Hematopoietic multipotent progenitor cell treated with erythropoietin and hydrocortisone succinate and interleukin-3 and kit ligand, for 15 days (in vitro differentiated cells): ENCODE data around the gene RNASE11.
"Not testable (repeated sequence)": the region's sequence is repeated elsewhere in the genome, so short reads cannot be mapped to it uniquely, and the experiment has no call there.

ENCODE experiments used
- DNase-seq: peaks from one replicate; pipeline ENCODE4 v3.0.0-alpha.2; 2015; ENCODE audit warnings: low spot score

The RNASE11 gene

DNA sequence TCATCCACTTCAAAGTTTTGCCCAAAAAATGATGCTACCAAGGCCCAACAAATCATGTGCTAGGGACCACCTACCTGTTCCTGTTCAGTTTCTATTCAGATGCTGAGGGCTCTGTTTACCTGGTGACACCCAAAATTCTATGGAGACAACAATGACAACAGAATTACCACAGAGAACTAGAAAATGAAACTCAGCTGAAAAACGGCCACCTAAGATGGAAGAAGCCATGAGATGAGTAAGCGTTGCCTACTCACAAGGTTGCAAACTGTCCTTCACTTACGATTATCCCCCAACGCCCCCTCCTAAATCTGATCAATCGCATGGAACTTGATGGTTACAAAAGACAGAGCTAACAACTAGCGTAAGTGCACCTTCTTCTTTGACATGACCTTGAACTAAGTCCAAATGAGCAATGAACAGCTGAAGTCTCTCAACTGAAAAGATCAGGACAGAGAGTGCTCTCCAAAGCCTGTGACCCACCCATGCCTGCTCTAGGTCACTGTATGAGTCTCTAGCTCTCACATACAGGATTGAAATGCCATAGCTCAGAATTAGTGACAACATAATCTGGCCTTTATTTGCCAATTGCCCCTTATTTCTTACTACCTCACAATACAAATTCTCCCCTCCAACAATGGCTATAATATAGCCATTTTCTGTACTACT is at the start of gene RNASE11:
RNASE11 (minus strand) TSS at position 513 of the 666 bp plus-strand sequence.
- no peak for DNase-seq

DNA sequence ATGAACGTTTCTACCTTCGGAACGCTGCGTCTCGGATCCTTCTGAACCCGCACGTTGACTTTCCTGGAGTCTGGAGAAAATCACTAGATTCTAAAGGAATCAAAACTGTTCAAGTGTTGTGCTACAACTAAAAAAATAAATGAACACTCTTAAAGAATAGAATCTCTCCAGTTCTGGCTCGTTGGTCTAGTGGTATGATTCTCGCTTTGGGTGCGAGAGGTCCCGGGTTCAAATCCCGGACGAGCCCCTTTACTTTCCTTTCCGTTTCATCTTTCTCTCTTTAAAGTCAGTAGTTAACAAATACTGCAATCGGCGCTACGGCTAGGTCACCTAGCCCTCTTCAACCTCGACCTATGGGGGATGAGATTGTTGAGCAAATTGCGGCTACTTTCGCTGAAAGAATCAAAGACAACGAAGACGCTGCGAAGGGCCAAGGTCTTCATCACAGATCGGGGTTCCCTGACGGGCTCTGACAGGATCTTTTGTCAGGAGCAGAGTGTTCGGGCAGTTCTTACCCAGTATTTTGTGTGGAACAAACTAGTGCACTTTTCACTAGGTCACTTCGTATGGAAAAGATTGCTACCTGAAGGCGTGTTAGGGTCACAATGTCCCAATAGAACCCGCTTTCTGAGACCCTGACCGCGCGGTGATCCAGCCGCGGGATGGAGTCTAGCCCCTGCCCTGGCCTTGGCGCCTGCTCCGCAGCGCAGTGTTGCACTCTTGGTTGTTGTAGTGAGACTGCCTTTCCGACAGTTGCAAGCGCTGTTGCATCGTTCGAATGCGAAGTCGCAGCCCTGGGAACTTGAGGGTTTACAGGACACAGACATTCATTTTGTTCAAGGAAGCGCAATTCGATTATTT is 45.3 kb upstream of the RNASE11 start:
- DNase-seq: no peak

DNA sequence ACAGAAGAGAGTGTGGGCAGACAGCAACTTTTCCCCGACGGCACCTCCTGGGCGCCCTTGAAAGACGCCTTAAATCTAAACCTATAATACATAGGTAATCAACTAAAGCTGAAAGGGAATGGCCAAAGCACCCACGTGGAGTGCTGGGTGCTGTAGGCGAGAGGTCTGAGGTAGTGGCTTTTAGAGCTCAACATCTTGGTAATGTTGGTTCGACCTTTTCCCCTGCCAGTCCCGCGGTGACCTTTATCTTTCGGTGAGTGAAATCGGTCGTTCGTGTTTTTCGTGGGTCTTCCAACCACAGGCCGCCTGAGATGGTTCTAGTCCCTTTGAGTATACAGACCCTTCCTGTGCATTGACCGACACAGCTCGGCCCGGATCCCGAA is 44.6 kb upstream of the RNASE11 start:
- no peak for DNase-seq

DNA sequence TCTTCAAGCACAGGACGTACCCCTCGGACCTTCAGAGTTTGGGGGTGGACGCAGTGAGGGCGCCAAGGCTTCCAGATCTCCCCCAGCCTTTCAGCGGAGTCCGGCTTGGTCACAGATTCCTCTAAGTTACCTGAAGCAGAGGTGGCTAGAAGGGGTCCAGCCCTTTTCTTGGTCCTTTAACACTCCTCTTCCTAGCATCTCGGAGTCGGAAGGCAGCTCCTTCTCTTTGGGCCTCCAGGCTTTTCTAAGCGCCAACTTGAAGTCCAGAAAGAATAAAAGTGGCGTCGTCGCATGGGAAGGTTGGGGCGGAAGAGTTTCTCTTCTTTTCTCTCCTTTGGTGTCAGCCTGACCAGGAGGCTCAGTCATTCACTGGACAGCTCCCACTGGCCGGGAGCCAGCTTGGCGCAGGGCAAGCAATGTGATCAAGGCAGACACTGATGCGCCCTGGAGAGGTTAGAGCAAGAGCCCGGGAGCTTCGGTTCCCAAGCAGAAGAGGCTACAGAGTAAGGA is 44.1 kb upstream of the RNASE11 start:
- DNase-seq: no peak

DNA sequence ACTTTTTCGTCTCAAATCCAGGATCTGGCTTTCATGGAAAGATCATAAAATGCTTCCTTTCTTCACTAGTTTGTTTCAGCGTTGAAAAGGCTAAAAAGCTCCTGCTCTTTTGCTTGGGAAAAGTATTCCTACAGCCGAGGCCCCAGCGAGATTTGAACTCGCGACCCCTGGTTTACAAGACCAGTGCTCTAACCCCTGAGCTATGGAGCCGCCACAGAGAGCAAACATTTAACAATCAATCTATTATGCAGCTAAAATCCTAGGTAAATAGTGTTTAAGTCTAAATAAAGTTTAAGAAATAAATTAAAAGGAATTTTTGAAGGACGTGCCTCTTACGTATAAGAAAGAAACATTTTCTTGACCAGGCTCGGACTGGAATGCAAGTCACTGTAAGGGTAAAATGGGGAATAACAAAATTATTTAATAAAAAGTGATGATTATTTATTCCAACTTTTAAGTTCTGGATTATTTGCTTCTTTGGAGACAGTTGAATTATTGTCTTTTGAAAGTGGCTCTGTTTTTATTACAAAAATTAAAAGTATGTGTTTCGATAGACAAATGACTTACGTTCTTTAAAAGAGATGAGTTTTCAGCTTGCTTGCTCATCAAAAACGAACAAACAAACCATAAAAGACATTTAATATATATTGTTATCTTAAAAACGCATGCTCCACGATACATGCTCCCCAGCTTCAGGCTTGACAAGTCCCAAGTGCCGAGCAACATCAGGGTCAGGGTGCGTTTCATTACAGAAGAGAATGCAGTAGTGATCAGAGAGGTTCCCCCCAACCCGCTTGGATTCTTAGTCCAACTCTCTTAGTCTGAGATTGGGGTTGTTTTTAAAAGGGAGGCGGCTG is 43.5 kb upstream of the RNASE11 start:
- DNase-seq: no peak

DNA sequence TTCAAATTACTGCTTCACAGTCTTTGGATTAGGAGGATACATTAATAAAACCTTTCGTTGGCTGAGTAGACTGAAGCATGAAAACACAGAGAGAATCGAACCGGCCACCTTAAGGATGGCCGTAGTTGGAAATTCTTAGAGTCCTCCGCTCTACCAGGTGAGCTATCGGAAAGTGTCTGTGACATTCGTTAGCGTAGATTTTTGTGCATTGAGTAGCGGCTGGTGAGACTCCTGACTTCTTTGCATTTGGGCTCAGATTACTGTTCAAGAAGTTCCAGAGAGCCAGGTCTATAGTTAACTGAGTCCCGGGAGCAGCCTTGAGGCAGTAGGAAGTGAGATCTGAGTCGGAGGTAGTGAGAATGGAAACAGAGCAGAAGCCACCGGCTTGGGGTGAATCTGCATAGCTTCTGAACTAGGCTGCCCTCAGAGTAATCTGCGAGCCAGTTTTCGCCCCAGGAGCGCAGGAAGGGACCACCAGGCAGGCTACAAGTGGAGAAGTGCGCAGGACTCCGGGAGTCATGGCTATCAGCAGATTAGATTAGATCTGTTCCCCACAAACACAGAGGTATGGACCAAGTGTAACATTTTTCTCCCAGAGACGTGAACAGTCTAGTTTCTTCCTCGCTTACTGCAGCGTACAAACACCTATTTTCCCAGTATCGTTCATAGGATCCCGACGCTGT is 42.7 kb upstream of the RNASE11 start:
- DNase-seq: no peak

DNA sequence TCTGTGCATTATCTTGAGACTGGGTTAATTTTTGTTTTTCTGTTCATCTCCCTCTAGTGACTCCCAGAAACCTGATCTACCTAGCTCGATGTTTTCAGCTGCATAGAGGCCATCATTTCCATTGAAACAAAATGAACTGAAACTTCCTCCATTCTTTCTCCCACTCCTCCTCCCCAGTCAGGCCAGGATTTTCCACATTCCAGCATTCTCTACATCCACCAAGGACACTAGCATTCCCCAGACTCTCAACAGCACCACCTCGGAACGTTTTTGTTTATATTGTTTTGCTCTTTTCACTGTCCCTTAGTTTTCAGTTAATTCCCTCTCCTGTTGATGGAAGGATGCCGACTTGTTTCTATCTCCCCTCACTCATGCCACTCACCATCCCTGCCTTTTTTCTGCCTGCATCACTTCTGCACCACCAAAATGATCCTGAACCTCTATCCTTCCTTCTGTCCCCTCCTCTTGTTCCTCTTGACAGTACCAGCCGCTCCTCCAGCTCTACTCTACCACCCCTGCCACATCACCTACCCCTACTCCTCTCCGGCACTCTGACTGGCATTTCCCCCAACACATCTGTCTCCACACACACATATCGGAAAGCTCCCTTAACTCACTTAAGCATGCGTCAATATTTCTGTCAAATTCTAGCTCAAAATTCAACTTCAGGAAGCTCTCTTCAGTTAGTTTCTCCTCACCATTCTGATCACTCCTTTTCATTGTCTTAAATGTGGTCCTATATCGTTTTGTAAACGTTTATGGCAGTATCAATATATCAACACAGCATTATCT is 40.5 kb upstream of the RNASE11 start:
- no peak for DNase-seq

DNA sequence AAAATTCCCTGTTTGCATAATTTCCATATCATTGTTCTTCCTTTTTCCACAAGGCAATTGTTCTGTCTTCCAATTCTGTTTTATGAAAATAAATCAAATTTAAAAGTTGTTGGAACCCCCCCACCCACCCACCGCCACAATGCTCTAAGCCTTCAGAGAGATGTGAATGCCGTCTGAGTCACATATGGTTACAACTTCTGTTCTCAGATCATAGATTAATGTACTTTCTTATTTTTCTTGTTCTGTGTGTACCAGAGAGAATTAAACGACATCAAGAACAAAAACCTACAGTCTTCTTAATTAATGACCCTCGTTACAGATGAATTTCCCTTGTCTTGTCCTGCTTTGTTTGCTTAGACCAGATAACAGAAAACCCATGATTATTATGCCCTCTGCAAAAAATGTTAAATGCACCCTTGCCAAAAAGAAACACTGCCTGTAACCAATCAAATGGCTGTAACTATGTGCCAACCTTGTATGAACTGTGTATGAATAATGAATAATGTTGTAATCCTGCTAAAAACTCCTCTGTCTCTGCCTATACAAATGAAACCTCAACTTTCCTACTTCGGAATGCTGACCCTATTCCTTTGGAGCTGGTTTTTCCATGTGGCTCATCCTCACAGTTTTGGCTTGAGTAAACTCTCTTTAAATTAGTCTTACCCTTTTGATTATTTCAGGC is 39.7 kb upstream of the RNASE11 start:
- no peak for DNase-seq

DNA sequence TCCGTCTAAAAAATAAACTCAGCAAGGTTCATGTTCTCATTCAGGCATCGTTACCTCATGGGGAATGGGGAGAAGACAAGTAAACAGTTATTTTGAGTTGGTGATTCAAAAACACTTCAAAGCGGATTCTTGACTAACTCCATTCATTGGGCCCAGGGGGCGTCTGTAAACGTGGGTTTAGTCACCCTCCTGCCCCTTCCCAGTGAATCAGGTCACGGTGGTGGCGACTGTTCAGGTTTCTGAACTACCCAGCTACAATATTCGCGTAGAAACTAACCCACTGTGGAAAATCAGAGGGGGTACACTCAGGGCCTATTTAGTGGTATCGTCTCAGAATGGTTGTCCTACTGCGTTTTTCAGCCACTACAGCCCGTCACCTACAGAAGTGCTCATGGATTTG is 38.5 kb upstream of the RNASE11 start:
- no peak for DNase-seq

DNA sequence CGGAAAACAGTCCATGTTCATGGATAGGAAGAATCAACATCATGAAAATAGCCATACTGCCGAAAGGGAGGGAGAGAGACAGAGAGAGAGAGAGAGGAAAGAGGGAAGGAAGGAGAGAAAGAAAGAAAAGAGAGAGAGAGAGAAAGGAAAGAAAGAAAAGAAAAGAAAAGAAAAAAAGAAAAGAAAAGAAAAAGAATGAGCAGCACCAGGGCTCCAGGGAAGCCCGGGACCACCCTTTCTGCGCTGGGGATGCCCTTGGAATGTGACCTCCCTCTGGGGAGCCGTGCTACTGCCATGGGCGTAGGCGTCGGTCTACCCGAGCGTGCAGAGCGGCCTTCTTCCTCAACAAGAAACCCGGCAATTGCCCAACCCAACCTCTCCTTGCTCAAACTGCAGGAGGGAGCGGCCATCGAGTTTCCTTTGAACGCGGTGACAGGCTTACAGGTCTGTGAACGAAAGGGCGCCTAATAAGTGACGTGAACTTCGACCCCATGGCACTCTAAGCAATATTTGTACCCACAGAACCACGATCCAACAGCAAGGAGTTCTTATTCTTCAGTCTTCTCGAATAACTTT is 36.8 kb upstream of the RNASE11 start:
- peak; percentile 33 for DNase-seq

DNA sequence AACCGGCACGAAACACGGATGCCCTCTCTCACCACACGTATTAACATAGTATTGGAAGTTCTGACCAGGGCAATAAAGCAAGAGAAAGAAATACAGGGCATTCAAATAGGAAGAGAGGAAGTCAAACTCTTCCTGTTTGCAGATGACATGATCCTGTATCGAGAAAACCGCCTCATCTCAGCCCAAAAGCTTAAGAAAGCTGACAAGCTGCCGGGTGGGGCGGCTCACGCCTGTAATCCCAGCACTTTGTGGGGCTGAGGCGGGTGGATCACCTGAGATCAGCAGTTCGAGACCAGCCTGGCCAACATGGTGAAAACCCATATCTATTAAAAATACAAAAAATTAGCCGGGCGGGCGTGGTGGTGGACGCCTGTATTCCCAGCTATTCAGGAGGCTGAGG is 36.0 kb upstream of the RNASE11 start:
- DNase-seq: no peak

DNA sequence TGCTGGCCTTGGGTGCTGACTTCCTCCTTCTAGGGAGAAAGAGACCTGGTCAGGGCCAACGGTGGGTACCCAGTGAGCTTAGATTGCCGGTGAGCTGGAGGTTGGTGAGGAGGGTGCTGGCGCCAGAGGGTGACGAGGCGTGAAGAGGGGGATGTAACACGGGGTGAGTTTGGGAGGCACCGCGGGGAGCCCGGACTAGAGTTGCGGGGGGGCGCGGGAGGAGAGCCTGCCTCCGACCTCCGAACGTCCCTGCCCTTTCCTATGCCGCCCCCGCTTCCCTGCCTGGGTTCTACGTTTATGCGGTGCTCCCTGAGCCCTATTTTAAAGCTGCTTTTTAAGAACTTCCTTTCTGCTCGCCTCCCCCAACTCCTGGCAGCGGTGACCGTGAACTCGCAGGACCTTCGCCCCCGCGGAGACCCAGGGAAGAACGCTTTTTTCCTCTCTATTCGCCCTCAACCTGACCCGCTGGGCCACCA is 35.1 kb upstream of the RNASE11 start:
- no peak for DNase-seq

DNA sequence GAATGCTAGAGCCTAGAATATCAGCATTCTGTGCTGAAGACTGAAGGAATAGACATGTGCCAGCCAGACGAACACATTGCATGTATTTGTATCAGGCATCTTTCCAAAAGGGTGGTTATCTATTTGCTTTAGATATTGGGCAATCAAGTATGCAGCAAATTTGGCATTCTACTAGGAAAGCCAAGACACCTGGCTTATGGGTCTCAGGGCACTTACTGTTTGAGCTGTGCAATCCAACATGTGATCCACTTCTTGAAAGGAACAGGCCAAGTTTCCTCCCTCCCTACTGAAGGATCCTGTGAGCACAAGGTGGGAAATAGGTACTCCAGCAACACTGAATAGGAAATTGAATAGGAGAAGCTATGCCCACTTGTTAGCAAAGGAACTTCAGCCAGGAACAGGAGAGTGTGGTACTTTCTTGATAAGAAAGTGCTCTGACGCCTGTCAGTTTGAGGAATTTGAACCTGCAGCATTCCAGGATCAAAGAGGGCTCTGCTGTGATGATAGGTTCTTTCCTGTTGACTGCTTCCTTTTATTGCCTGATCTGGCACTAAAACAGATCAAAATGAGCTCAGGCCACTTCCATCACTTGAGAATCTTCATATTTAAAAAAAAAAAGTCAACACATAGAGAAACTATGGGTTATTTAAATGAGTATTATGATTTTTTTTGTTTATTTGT is 33.1 kb upstream of the RNASE11 start:
- no peak for DNase-seq

DNA sequence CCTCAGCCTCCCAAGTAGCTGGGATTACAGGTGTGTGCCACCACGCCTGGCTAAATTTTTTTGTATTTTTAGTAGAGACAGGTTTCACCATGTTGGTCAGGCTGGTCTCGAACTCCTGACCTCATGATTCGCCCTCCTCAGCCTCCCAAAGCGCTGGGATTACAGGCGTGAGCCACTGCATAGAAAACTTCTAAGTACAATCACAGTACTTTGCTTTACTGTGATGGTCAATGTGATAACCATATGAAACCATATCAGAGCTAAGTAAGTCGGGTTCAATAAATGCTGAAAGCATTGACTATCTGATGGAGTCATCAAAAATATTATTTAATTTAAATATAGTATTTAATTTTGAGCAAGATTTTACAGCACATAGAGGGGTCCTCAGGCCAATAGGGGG is 31.9 kb upstream of the RNASE11 start:
- not testable (repeated sequence) for DNase-seq

DNA sequence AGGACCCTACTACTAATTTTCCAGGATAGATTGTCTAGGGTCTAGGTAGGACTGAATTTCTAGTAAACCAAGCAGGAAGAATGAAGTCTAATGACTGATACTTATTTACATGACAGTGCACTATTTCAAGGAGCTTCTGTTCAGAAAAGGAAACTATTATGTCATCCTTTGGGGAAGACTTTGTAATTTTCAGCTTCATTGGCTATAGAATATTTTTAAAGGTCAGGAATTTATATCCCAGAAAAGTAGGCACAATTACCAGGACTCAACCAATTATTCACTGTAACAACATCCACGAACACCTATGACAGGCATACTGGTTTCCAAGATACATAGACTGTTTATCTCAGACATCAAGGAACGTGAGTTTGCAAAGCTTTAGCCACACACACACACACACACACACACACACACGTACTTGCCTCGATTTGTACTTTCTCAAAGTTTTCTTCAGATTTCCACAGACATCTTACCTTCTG is 30.5 kb upstream of the RNASE11 start:
- no peak for DNase-seq

DNA sequence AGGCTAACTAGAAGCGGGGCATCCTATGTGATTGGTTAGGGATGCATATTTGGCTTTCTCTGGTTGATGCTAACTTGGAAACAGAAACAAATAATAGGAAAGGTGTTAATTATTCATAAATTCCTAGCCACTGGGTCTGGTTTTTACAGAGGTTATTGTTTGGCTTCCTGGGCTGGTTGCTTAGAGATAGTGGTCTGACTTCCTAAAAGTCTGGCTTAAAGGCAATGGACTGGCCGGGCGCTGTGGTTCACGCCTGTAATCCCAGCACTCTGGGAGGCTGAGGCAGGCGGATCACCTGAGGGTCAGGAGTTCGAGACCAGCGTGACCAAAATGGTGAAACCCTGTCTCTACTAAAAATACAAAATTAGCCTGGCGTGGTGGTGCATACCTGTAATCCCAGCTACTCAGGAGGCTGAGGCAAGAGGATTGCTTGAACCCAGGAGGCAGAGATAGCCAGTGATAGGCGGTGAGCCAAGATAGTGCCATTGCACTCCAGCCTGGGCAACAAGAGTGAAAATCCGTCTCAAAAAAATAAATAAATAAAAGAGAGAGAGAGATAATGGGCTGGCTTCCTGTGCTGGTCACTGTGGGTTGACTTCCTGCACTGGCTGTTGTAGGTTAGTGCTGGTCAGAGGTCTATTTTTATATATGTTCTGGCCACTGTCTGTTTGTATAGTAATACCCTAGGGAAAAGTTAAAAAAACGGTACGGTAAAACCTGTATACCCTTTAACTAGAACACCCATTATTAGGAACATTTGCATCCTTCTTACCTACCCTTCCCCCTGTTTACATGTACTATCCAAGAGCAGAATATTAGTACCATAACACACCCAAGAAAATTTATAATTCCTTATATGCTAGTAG is 29.6 kb upstream of the RNASE11 start:
- no peak for DNase-seq

DNA sequence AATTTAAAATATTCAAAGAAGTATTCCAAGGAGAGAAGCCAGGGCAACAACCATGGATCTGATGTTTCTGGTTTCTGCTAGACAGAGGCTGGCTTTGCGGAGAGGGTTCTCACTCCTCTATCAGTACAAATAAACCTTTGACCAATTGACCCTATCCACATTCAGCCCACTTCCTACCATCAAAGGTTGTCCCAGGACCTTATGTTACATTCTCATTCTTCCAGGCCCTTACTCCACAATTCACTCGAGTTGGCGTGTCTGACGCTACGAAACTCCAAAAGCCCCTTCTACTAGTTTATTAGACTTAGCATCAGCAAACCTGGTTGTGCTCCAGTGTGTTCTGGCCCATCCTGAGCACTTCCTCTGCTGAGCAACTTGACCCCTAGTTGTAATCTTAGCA is 28.2 kb upstream of the RNASE11 start:
- DNase-seq: no peak
